ENCODE measurements around the gene FLT3. TPM values are rescaled to one million over a fixed set of nuclear protein-coding genes. Genes with fewer than 3 reads are reported as not detected.

Gene FLT3
- total RNA-seq, 1 donor from 2014 or later: not detected

DNA sequence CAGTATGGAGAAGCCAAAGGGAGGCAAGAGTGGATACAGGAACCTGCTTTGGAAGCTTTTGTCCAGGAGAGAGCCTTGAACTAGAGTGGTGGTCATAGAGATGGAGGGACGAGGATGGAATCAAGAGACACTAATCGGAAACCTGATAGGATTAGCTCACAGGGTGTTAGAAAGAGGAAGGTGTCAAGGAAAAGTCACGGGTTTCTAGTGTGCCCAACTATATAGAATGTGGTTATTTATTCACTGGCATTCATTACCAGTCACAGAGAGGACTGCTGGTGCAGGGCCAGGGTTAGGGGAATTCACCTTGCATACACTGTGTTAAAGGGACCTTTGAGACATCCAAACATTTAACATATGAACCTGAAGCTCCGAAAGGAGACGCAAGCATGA lies 68.5 kb downstream of the FLT3 start:
- TF ChIP-seq, protein P1, sequence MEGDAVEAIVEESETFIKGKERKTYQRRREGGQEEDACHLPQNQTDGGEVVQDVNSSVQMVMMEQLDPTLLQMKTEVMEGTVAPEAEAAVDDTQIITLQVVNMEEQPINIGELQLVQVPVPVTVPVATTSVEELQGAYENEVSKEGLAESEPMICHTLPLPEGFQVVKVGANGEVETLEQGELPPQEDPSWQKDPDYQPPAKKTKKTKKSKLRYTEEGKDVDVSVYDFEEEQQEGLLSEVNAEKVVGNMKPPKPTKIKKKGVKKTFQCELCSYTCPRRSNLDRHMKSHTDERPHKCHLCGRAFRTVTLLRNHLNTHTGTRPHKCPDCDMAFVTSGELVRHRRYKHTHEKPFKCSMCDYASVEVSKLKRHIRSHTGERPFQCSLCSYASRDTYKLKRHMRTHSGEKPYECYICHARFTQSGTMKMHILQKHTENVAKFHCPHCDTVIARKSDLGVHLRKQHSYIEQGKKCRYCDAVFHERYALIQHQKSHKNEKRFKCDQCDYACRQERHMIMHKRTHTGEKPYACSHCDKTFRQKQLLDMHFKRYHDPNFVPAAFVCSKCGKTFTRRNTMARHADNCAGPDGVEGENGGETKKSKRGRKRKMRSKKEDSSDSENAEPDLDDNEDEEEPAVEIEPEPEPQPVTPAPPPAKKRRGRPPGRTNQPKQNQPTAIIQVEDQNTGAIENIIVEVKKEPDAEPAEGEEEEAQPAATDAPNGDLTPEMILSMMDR (conservative IDR thresholded peaks at IDR 0.05): no peak
- H3K4me1 Mint-ChIP-seq (ENCODE audit: unreplicated experiment): no peaks in the 10 kb centered on the region
- H3K27ac Mint-ChIP-seq: no peak overlapping the region
- no peaks in the 10 kb centered on the region for H3K9me3 Mint-ChIP-seq
- H3K27me3 Mint-ChIP-seq: peaks cover 44% of the 10 kb centered on the region
- H3K36me3 Mint-ChIP-seq: no peaks in the 10 kb centered on the region
- no peak overlapping the region for H3K4me3 Mint-ChIP-seq
- DNase-seq (ENCODE audit: extremely low spot score, unreplicated experiment): no peak

DNA sequence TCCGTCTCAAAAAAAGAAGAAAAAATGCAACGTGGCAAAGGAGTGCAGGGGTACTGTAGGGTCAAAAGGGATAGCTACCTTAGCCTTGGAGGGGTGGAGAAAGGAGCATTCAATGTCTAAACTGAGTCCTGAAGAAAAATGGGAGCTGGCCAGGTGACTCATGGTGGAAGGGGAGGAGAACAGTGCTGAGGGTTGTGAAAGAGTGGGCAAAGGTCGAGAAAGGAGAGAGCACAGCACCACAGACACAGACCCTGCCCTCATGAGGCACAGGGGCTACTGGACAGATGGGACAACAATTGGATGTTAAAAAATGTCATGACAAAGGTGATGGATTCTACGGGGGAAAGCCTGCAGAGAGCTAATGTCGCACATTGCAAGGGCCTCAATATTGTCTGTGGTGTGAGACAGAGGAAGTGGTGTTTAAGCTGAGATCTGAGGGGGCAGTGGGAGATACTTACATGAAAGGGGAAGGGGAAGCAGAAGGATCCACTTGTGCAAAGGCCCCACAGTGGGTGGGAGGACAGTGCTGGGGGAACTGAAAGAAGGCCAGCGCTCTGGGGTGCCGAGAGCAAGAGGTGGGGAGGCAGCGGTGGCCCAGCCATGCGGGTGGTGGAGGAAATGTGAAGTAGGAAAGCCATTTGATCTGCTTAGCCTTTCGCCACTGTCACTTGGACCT lies 69.0 kb downstream of the FLT3 start:
- TF ChIP-seq, protein P1 (conservative IDR thresholded peaks at IDR 0.05): no peak
- Mint-ChIP-seq H3K27me3 (peaks cover 45% of the 10 kb centered on the region), H3K36me3 (no peaks in the 10 kb centered on the region), H3K9me3 (no peaks in the 10 kb centered on the region), H3K4me3 (no peak overlapping the region), H3K4me1 (ENCODE audit: unreplicated experiment) (no peaks in the 10 kb centered on the region), H3K27ac (no peak overlapping the region)
- DNase-seq (ENCODE audit: extremely low spot score, unreplicated experiment): no peak

DNA sequence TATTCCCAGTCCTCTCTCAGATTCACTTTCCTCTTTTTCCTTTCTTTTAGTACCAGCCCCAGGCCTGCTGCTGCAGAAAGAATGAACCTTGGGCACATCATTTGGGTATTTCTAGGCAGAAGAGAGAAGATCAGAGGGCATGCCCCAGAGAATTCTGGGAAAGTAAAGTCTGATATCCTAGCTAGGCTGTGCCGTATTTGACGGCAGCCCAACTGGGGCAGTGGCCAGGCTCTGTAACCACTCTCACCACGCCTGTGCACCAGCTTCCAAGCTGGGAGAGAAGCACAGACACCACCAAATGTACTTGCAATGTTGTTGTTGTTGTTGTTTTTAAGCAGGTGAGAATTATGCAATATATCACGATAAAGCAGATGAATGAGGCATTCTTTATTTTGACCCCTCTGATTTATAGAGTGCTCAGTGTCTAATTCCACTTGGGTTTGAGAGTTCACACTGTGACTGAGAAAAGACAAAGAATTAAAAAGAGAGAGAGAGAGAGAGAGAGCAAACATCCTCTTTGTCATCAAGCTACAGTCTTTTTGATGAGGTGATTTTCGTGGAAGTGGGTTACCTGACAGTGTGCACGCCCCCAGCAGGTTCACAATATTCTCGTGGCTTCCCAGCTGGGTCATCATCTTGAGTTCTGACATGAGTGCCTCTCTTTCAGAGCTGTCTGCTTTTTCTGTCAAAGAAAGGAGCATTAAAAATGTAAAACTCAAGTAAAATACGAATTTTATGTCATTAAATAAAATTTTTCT lies 72.6 kb downstream of the FLT3 start:
- Mint-ChIP-seq H3K9me3 (no peaks in the 10 kb centered on the region), H3K27me3 (peaks cover 24% of the 10 kb centered on the region), H3K4me3 (no peak overlapping the region), H3K36me3 (no peaks in the 10 kb centered on the region), H3K4me1 (ENCODE audit: unreplicated experiment) (peaks cover 3% of the 10 kb centered on the region), H3K27ac (no peak overlapping the region)
- no peak for DNase-seq (ENCODE audit: extremely low spot score, unreplicated experiment)
- TF ChIP-seq, protein P1 (conservative IDR thresholded peaks at IDR 0.05): no peak

DNA sequence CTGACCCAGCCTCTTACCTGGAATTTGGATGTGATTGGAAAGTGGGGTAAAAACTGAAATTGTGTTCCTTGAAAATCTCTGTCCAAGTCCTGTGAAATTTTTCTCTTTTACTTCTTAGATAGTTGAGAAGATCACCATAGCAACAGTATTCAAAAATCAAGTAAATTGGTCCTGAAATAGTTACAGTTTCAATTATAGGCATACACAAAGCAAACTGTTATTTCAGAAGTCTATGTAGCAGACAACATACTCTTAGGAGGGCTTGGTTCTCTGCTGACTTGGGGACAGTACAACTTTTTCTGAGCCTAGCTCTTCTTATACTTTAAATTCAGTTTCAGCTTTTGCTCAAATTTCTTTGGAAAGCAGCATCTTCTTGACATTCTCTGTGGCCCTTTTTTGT lies 73.3 kb downstream of the FLT3 start:
- no peaks in the 10 kb centered on the region for H3K9me3 Mint-ChIP-seq
- H3K36me3 Mint-ChIP-seq: no peaks in the 10 kb centered on the region
- no peak overlapping the region for H3K4me3 Mint-ChIP-seq
- no peak for DNase-seq (ENCODE audit: extremely low spot score, unreplicated experiment)
- peaks cover 20% of the 10 kb centered on the region for H3K27me3 Mint-ChIP-seq
- no peak overlapping the region for H3K27ac Mint-ChIP-seq
- TF ChIP-seq, protein P1 (conservative IDR thresholded peaks at IDR 0.05): no peak
- peaks cover 6% of the 10 kb centered on the region for H3K4me1 Mint-ChIP-seq (ENCODE audit: unreplicated experiment)

DNA sequence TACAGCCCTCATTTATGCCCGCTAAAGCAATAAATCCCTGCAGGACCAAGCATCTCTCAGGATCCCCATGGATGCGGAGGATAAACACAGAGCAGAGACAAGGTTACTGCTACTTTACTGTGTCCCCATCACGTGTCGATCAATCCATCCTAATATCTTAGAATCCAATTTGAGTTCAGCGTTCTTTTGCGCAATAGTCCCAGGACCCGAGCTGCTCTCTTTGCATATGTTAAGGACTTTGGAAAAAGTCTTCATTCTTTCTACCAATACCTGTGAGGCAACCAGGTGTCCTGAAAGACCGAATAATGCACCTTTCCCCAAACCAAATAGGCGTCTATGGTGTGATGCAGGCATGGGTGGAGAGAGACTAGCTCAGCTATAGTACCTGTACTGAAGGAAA lies 73.9 kb downstream of the FLT3 start:
- Mint-ChIP-seq H3K9me3 (no peaks in the 10 kb centered on the region), H3K4me3 (no peak overlapping the region), H3K4me1 (ENCODE audit: unreplicated experiment) (peaks cover 6% of the 10 kb centered on the region), H3K36me3 (no peaks in the 10 kb centered on the region), H3K27ac (no peak overlapping the region), H3K27me3 (peaks cover 15% of the 10 kb centered on the region)
- TF ChIP-seq, protein P1 (conservative IDR thresholded peaks at IDR 0.05): no peak
- no peak for DNase-seq (ENCODE audit: extremely low spot score, unreplicated experiment)
